A673 (cell line): ENCODE data around the gene CNTN5. TPM values are rescaled to one million over a fixed set of nuclear protein-coding genes. Genes with fewer than 3 reads are reported as not detected.

Source experiments
- BruUV-seq: library from RNA; stranded (reverse); fragments of 400-500 nt; replicated peaks from 2 replicates; lab custom pipeline; 2021; lab: Mats Ljungman, UMichigan
- CTCF ChIA-PET: fragments of 300-600 bp; sonication (Branson Sonifier 250); formaldehyde crosslinking; loops from one replicate; lab custom pipeline; 2022; ENCODE audit warnings: antibody characterized with exemption; lab: Charles Lee
- POLR2A ChIA-PET: fragments of 300-600 bp; sonication (Branson Sonifier 250); formaldehyde crosslinking; loops from one replicate; lab custom pipeline; 2022; ENCODE audit warnings: antibody characterized with exemption; ENCODE audit not compliant: low non-redundant PET; lab: Charles Lee
- DNase-seq: peaks from one replicate; pipeline ENCODE4 v3.0.0-alpha.2; 2015; ENCODE audit warnings: low spot score
- H3K27ac ChIP-seq: fragments of 200-600 bp; sonication (generic); 2 replicates; pipeline ENCODE4 v1.5.1; 2016; ENCODE audit warnings: mixed run types, low read depth, mild to moderate bottlenecking, mixed read lengths, antibody characterized with exemption, low read length; ENCODE audit not compliant: poor library complexity, severe bottlenecking
- H3K27me3 ChIP-seq: fragments of 200-600 bp; sonication (generic); replicated peaks from 2 replicates; pipeline ENCODE4 v1.6.1; 2017; ENCODE audit warnings: mixed run types, low read depth, mild to moderate bottlenecking, mixed read lengths, antibody characterized with exemption, low read length; ENCODE audit not compliant: insufficient read depth, poor library complexity
- H3K36me3 ChIP-seq: fragments of 200-600 bp; sonication (generic); 2 replicates; pipeline ENCODE4 v1.6.1; 2016; ENCODE audit warnings: mixed run types, mild to moderate bottlenecking, mixed read lengths, antibody characterized with exemption, low read length; ENCODE audit not compliant: insufficient read depth, poor library complexity, severe bottlenecking
- H3K4me1 ChIP-seq: fragments of 200-600 bp; sonication (generic); 2 replicates; pipeline ENCODE4 v1.6.1; 2017; ENCODE audit warnings: mixed run types, mild to moderate bottlenecking, mixed read lengths, antibody characterized with exemption, low read length; ENCODE audit not compliant: insufficient read depth, poor library complexity, severe bottlenecking
- H3K4me3 ChIP-seq: fragments of 200-600 bp; sonication (generic); 2 replicates; pipeline ENCODE4 v1.5.1; 2016; ENCODE audit warnings: low read depth, mixed run types, mild to moderate bottlenecking, mixed read lengths, low read length; ENCODE audit not compliant: poor library complexity, severe bottlenecking
- H3K9me3 ChIP-seq: fragments of 200-600 bp; sonication (generic); 2 replicates; pipeline ENCODE4 v1.6.1; 2016; ENCODE audit warnings: mixed run types, low read depth, mild to moderate bottlenecking, mixed read lengths, antibody characterized with exemption, low read length; ENCODE audit not compliant: poor library complexity, severe bottlenecking
- CTCF ChIP-seq: fragments of 300-800, 200-600 bp; sonication (generic); conservative IDR thresholded peaks from 2 replicates; pipeline ENCODE4 v1.5.1; 2017; ENCODE audit warnings: low read depth, mild to moderate bottlenecking, antibody characterized with exemption, low read length, moderate library complexity, mixed read lengths
- EZH2 ChIP-seq: fragments of 200-600 bp; sonication (generic); IDR thresholded peaks from 2 replicates; pipeline ENCODE4 v1.6.1; 2017; ENCODE audit warnings: borderline replicate concordance, low read depth, mild to moderate bottlenecking, mixed read lengths, antibody characterized with exemption, low read length; ENCODE audit not compliant: poor library complexity, severe bottlenecking
- intact Hi-C: fragments of 100-400 bp; cut with micrococcal nuclease; formaldehyde crosslinking; loops from one replicate; pipeline ENCODE4 v1.10.0; 2022; ENCODE audit not compliant: unreplicated experiment
- total RNA-seq: library from RNA; stranded (reverse); gene quantifications from 2 replicates; pipeline ENCODE4 v1.2.3, GENCODE V29; 2021

Gene CNTN5
- total RNA-seq, 1 experiment from 2014 or later: 0.80 TPM

GRCh38 chr11:99509863-99510262 is 489.1 kb downstream of the CNTN5 start:
- TF ChIP-seq CTCF (no peak), EZH2 (no peak)
- no peaks in the 10 kb centered on the region for H3K9me3 ChIP-seq
- no peak for DNase-seq
- no peaks in the 10 kb centered on the region for H3K27me3 ChIP-seq
- BruUV-seq: no TSS peak
- ChIA-PET CTCF (no interaction called here), POLR2A (no interaction called here)
- H3K36me3 ChIP-seq: no peaks in the 10 kb centered on the region
- H3K27ac ChIP-seq: no peak overlapping the region
- H3K4me1 ChIP-seq: no peaks in the 10 kb centered on the region
- intact Hi-C loops: no loop called here
- no peak overlapping the region for H3K4me3 ChIP-seq

- POLR2A ChIA-PET: no interaction called here
- intact Hi-C loops: no loop called here
- Histone ChIP-seq H3K27ac (no peak overlapping the region), H3K36me3 (no peaks in the 10 kb centered on the region), H3K9me3 (no peaks in the 10 kb centered on the region), H3K27me3 (no peaks in the 10 kb centered on the region), H3K4me1 (no peaks in the 10 kb centered on the region), H3K4me3 (no peak overlapping the region)
- TF ChIP-seq CTCF (no peak), EZH2 (no peak)
- DNase-seq: no peak
- BruUV-seq: no TSS peak
- CTCF ChIA-PET: no interaction called here
Observed at GRCh38 chr11:99513368-99513767, 492.6 kb downstream of the CNTN5 start.

- Histone ChIP-seq H3K4me1 (no peaks in the 10 kb centered on the region), H3K27ac (no peak overlapping the region), H3K27me3 (no peaks in the 10 kb centered on the region), H3K9me3 (no peaks in the 10 kb centered on the region), H3K4me3 (no peak overlapping the region), H3K36me3 (no peaks in the 10 kb centered on the region)
- intact Hi-C loops: no loop called here
- POLR2A ChIA-PET: no interaction called here
- DNase-seq: no peak
- BruUV-seq: no TSS peak
- CTCF ChIA-PET: no interaction called here
- no peak for TF ChIP-seq EZH2
- no peak for TF ChIP-seq CTCF
Observed at GRCh38 chr11:99519095-99519494, 498.3 kb downstream of the CNTN5 start.
